IMR-90 (cell line): ENCODE data around the gene MAP3K9. TPM values are rescaled to one million over a fixed set of nuclear protein-coding genes. Genes with fewer than 3 reads are reported as not detected.

Source experiments
- ATAC-seq: fragments of 200-7000 bp; cut with Tn5 transposase; 2 replicates; pipeline ENCODE4 v1.9.1; 2020; ENCODE audit warnings: low read depth, mild to moderate bottlenecking, moderate library complexity
- BruUV-seq: library from RNA; stranded (reverse); fragments of 400-500 nt; replicated peaks from 2 replicates; lab custom pipeline; 2021; lab: Mats Ljungman, UMichigan
- CTCF ChIA-PET: fragments of 300-600 bp; formaldehyde crosslinking; extraction: SDS; loops from one replicate; lab custom pipeline; 2021; ENCODE audit warnings: antibody characterized with exemption; lab: Yijun Ruan, JAX
- POLR2A ChIA-PET: fragments of 300-600 bp; sonication (Branson Sonifier 250); formaldehyde crosslinking; loops from one replicate; lab custom pipeline; 2022; ENCODE audit warnings: antibody characterized with exemption; ENCODE audit not compliant: unreplicated experiment; lab: Charles Lee
- DNase-seq: peaks from one replicate; pipeline ENCODE4 v3.0.0; 2013
- H2AFZ ChIP-seq: replicated peaks from 2 replicates; pipeline ENCODE3; 2013; ENCODE audit warnings: low read length, mild to moderate bottlenecking; ENCODE audit not compliant: poor library complexity
- H2AK5ac ChIP-seq: 2 replicates; pipeline ENCODE4 v1.6.1; 2013; ENCODE audit warnings: low read depth, low read length, inconsistent platforms
- H2AK9ac ChIP-seq: replicated peaks from 2 replicates; pipeline ENCODE3; 2013; ENCODE audit warnings: mild to moderate bottlenecking, low read depth, low read length, moderate library complexity; ENCODE audit not compliant: poor library complexity
- H2BK120ac ChIP-seq: 2 replicates; pipeline ENCODE4 v1.6.1; 2013; ENCODE audit warnings: low read depth, low read length, inconsistent platforms
- H2BK15ac ChIP-seq: 3 replicates; pipeline ENCODE4 v1.6.1; 2013; ENCODE audit warnings: low read depth, low read length, inconsistent platforms
- H2BK20ac ChIP-seq: 2 replicates; pipeline ENCODE4 v1.6.1; 2013; ENCODE audit warnings: low read depth, mild to moderate bottlenecking, inconsistent platforms, low read length, moderate library complexity
- H2BK5ac ChIP-seq: 2 replicates; pipeline ENCODE4 v1.6.1; 2013; ENCODE audit warnings: mild to moderate bottlenecking, low read depth, low read length, inconsistent platforms; ENCODE audit not compliant: poor library complexity, severe bottlenecking
- H3K14ac ChIP-seq: replicated peaks from 2 replicates; pipeline ENCODE4 v1.6.1; 2013; ENCODE audit warnings: low read depth, low read length, inconsistent platforms
- H3K18ac ChIP-seq: 2 replicates; pipeline ENCODE4 v1.6.1; 2013; ENCODE audit warnings: low read depth, low read length, control low read depth
- H3K23ac ChIP-seq: 2 replicates; pipeline ENCODE4 v1.6.1; 2013; ENCODE audit warnings: low read depth, low read length, inconsistent platforms
- H3K27ac ChIP-seq: 2 replicates; pipeline ENCODE4 v1.5.1; 2013; ENCODE audit warnings: mild to moderate bottlenecking, control low read depth, low read length; ENCODE audit not compliant: insufficient read depth
- H3K27me3 ChIP-seq: 2 replicates; pipeline ENCODE4 v1.6.1; 2013; ENCODE audit warnings: low read length; ENCODE audit not compliant: control insufficient read depth, insufficient read depth
- H3K36me3 ChIP-seq: 2 replicates; pipeline ENCODE4 v1.6.1; 2013; ENCODE audit warnings: low read length, mixed read lengths; ENCODE audit not compliant: control insufficient read depth, insufficient read depth
- H3K4ac ChIP-seq: 2 replicates; pipeline ENCODE4 v1.6.1; 2013; ENCODE audit warnings: low read depth, low read length, inconsistent platforms
- H3K4me1 ChIP-seq: 2 replicates; pipeline ENCODE4 v1.6.1; 2013; ENCODE audit warnings: low read length, mixed read lengths; ENCODE audit not compliant: control insufficient read depth, insufficient read depth
- H3K4me2 ChIP-seq: 2 replicates; pipeline ENCODE4 v1.6.1; 2013; ENCODE audit warnings: low read depth, mild to moderate bottlenecking, control low read depth, low read length, moderate library complexity
- H3K4me3 ChIP-seq: 2 replicates; pipeline ENCODE4 v1.5.1; 2013; ENCODE audit warnings: low read depth, mild to moderate bottlenecking, control low read depth, low read length, moderate library complexity; ENCODE audit not compliant: insufficient read depth
- H3K56ac ChIP-seq: 2 replicates; pipeline ENCODE4 v1.6.1; 2013; ENCODE audit warnings: low read length, inconsistent platforms; ENCODE audit not compliant: insufficient read depth; ENCODE audit errors: extremely low read depth
- H3K79me1 ChIP-seq, 2 experiments: 2 replicates each; pipeline ENCODE4 v1.6.1; 2013; ENCODE audit warnings: low read length in 2 of 2, inconsistent platforms in 1 of 2, low read depth in 1 of 2
- H3K9ac ChIP-seq: 2 replicates; pipeline ENCODE4 v1.6.1; 2013; ENCODE audit warnings: low read depth, low read length, control low read depth
- H3K9me1 ChIP-seq: 2 replicates; pipeline ENCODE4 v1.6.1; 2013; ENCODE audit warnings: low read length, inconsistent platforms; ENCODE audit not compliant: insufficient read depth
- H3K9me3 ChIP-seq: 2 replicates; pipeline ENCODE4 v1.6.1; 2013; ENCODE audit warnings: low read length; ENCODE audit not compliant: control insufficient read depth, insufficient read depth
- H4K20me1 ChIP-seq: 2 replicates; pipeline ENCODE4 v1.6.1; 2013; ENCODE audit warnings: low read length, inconsistent platforms; ENCODE audit not compliant: insufficient read depth
- H4K5ac ChIP-seq: 2 replicates; pipeline ENCODE4 v1.6.1; 2013; ENCODE audit warnings: mild to moderate bottlenecking, low read depth, low read length, control low read depth
- H4K8ac ChIP-seq, 2 experiments: 2 replicates each; pipeline ENCODE4 v1.6.1; 2013; ENCODE audit warnings: low read depth in 2 of 2, low read length in 2 of 2, control low read depth in 1 of 2, inconsistent platforms in 1 of 2
- H4K91ac ChIP-seq: 2 replicates; pipeline ENCODE4 v1.6.1; 2013; ENCODE audit warnings: low read depth, low read length, inconsistent platforms; ENCODE audit not compliant: insufficient read depth
- BHLHE40 ChIP-seq: fragments of 150-350 bp; IDR thresholded peaks from 2 replicates; pipeline ENCODE4 v1.6.1; 2016; ENCODE audit warnings: mild to moderate bottlenecking, low read depth, low read length
- CEBPB ChIP-seq: IDR thresholded peaks from 2 replicates; pipeline ENCODE4 v1.6.1; 2012; ENCODE audit warnings: low read depth, low read length, improper control_type of control experiment
- CHD1 ChIP-seq: IDR thresholded peaks from 2 replicates; pipeline ENCODE4 v1.6.1; 2012; ENCODE audit warnings: low read depth, low read length, improper control_type of control experiment
- CTCF ChIP-seq: conservative IDR thresholded peaks from 2 replicates; pipeline ENCODE4 v1.5.1; 2012; ENCODE audit warnings: mild to moderate bottlenecking, low read depth, low read length, improper control_type of control experiment
- FOS ChIP-seq: fragments of 150-350 bp; IDR thresholded peaks from 2 replicates; pipeline ENCODE4 v1.6.1; 2016; ENCODE audit warnings: low read depth, low read length
- MAFK ChIP-seq: IDR thresholded peaks from 2 replicates; pipeline ENCODE4 v1.6.1; 2012; ENCODE audit warnings: low read depth, low read length, improper control_type of control experiment
- MAZ ChIP-seq: IDR thresholded peaks from 2 replicates; pipeline ENCODE4 v1.6.1; 2012; ENCODE audit warnings: low read depth, mild to moderate bottlenecking, low read length, improper control_type of control experiment, moderate library complexity, borderline replicate concordance
- MXI1 ChIP-seq: IDR thresholded peaks from 2 replicates; pipeline ENCODE4 v1.6.1; 2012; ENCODE audit warnings: low read depth, mild to moderate bottlenecking, low read length, moderate library complexity, borderline replicate concordance
- NFE2L2 ChIP-seq: fragments of 150-350 bp; IDR thresholded peaks from 2 replicates; pipeline ENCODE4 v1.6.1; 2016; ENCODE audit warnings: low read depth, mild to moderate bottlenecking, low read length
- RAD21 ChIP-seq: IDR thresholded peaks from 2 replicates; pipeline ENCODE4 v1.6.1; 2012; ENCODE audit warnings: low read length, improper control_type of control experiment
- RCOR1 ChIP-seq: IDR thresholded peaks from 2 replicates; pipeline ENCODE4 v1.6.1; 2012; ENCODE audit warnings: mild to moderate bottlenecking, low read length, improper control_type of control experiment; ENCODE audit not compliant: insufficient replicate concordance
- SMC3 ChIP-seq: fragments of 150-350 bp; IDR thresholded peaks from 2 replicates; pipeline ENCODE4 v1.6.1; 2016; ENCODE audit warnings: low read depth, mild to moderate bottlenecking, antibody characterized with exemption, low read length, moderate library complexity
- WGBS, 2 experiments: methylation state at CpG; one replicate each; pipeline versions ENCODE4 v1.1.5 to v1.1.7; 2013; ENCODE audit warnings: missing lambda C conversion rate in 2 of 2; ENCODE audit not compliant: insufficient read length in 1 of 2; ENCODE audit errors: extremely low coverage in 2 of 2; 5-methylcytosine and 5-hydroxymethylcytosine counted together
- dilution Hi-C: fragments of 300-500 bp; cut with HindIII; formaldehyde crosslinking; loops from one replicate; pipeline ENCODE4 v1.14.3; 2018; ENCODE audit warnings: low sequenced_read_pairs; ENCODE audit not compliant: unreplicated experiment
- in situ Hi-C: fragments of 300-500 bp; cut with MboI; formaldehyde crosslinking; loops from 3 replicates; pipeline ENCODE4 v1.14.3; 2019; ENCODE audit warnings: low sequenced_read_pairs, inconsistent platforms, mixed read lengths
- intact Hi-C: fragments of 100-400 bp; cut with micrococcal nuclease; formaldehyde crosslinking; loops from 2 replicates; pipeline ENCODE4 v1.10.0; 2022
- polyA plus RNA-seq, 3 experiments: library from polyadenylated mRNA; depleted of rRNA; stranded (reverse); fragments of >200 nt; gene quantifications; 2 replicates each; pipeline ENCODE4 v1.2.3, GENCODE V29; 2012; ENCODE audit warnings: low replicate concordance in 1 of 3
- total RNA-seq: library from RNA; depleted of rRNA; stranded (reverse); fragments of >200 nt; gene quantifications from 2 replicates; pipeline ENCODE4 v1.2.3, GENCODE V29; 2012
- TF ChIP-seq, protein P1 (sequence below): fragments of 150-350 bp; IDR thresholded peaks from 2 replicates; pipeline ENCODE4 v1.6.1; 2016; ENCODE audit warnings: low read depth, mild to moderate bottlenecking, low read length, moderate library complexity, borderline replicate concordance

MAP3K9 gene
- total and polyA plus RNA-seq, 2 of the 4 experiments (the other 2 are of a cell fraction) = 0.17 to 0.18 TPM

- Histone ChIP-seq H4K20me1 (no peaks in the 10 kb centered on the region), H2BK120ac (no peak overlapping the region), H3K23ac (no peak overlapping the region), H3K56ac (no peak overlapping the region), H2BK20ac (no peak overlapping the region), H4K91ac (no peak overlapping the region), H3K27me3 (peaks cover 26% of the 10 kb centered on the region), H2BK15ac (no peak overlapping the region), H3K4me2 (no peak overlapping the region), H3K9me3 (no peaks in the 10 kb centered on the region), H3K4ac (no peak overlapping the region), H2BK5ac (no peak overlapping the region), H3K9ac (no peak overlapping the region), H2AFZ (no peak overlapping the region), H3K27ac (no peak overlapping the region), H3K36me3 (no peaks in the 10 kb centered on the region), H2AK9ac (no peak overlapping the region), H4K5ac (no peak overlapping the region), H4K8ac (no peak overlapping the region), H3K4me3 (no peak overlapping the region), H3K9me1 (no peaks in the 10 kb centered on the region), H3K4me1 (no peaks in the 10 kb centered on the region), H3K14ac (no peak overlapping the region), H3K18ac (no peak overlapping the region), H2AK5ac (no peak overlapping the region), H3K79me1 (no peaks in the 10 kb centered on the region)
- dilution Hi-C loops = no loop called here
- intact Hi-C loops = loop anchor here (1.0 to 10.0 kb wide), 6 partner anchors 92 to 668 kb away; no protein-coding TSS in a partner anchor
- TF ChIP-seq CHD1 = no peak
- TF ChIP-seq NFE2L2 = no peak
- TF ChIP-seq MXI1 = no peak
- no peak for TF ChIP-seq MAFK
- TF ChIP-seq MAZ = no peak
- TF ChIP-seq CEBPB = no peak
- peak; percentile 59 for TF ChIP-seq SMC3
- no peak for TF ChIP-seq RCOR1
- no peak for TF ChIP-seq FOS
- TF ChIP-seq, protein P1, sequence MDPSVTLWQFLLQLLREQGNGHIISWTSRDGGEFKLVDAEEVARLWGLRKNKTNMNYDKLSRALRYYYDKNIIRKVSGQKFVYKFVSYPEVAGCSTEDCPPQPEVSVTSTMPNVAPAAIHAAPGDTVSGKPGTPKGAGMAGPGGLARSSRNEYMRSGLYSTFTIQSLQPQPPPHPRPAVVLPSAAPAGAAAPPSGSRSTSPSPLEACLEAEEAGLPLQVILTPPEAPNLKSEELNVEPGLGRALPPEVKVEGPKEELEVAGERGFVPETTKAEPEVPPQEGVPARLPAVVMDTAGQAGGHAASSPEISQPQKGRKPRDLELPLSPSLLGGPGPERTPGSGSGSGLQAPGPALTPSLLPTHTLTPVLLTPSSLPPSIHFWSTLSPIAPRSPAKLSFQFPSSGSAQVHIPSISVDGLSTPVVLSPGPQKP = no peak
- no peak for TF ChIP-seq BHLHE40
- peak; percentile 44 for TF ChIP-seq RAD21
- peak; percentile 58 for TF ChIP-seq CTCF
- ATAC-seq = no peak
- in situ Hi-C loops = no loop called here
- peak; percentile 63 for DNase-seq
- BruUV-seq = no TSS peak
- ChIA-PET CTCF (interaction anchor here (0.7 kb wide), 1 partner anchor 24 kb away, joined by 3 read pairs; no protein-coding TSS in a partner anchor), POLR2A (interaction anchor here (0.8 kb wide), 1 partner anchor 335 kb away, joined by 10 read pairs; no protein-coding TSS in a partner anchor)
- WGBS, 2 experiments = 0% methylated on average over 1 of the region's 8 CpGs; no CpG with 5 or more reads in 1 of the 2 experiments
These were observed 95.2 kb downstream of the MAP3K9 start for GRCh38 chr14:70714055-70714550.
